Breast epithelium (tissue), 4 donors: ENCODE measurements around the gene LRRK1. TPM values are rescaled to one million over a fixed set of nuclear protein-coding genes. Genes with fewer than 3 reads are reported as not detected.

Source experiments
- DNase-seq, 2 donors: peaks; one replicate each; pipeline ENCODE4 v3.0.0-alpha.2; 2019; ENCODE audit warnings: low spot score in 2 of 2
- H3K27ac ChIP-seq, 2 donors: fragments of 200-600 bp; sonication (generic) in 1 of 2; one replicate each; pipeline ENCODE4 v1.5.1; 2016 to 2019; ENCODE audit warnings: mild to moderate bottlenecking in 1 of 2
- H3K27me3 ChIP-seq, 2 donors: fragments of 200-600 bp; sonication (generic) in 1 of 2; one replicate each; pipeline versions ENCODE4 v1.5.1 to v1.6.0; 2017 to 2019; ENCODE audit warnings: control low read depth in 1 of 2, mild to moderate bottlenecking in 1 of 2
- H3K36me3 ChIP-seq: fragments of 200-600 bp; one replicate; pipeline ENCODE4 v1.5.1; 2019
- H3K4me1 ChIP-seq, 2 donors: fragments of 200-600 bp; sonication (generic); one replicate each; pipeline ENCODE4 v1.5.1; 2016 to 2019; ENCODE audit warnings: control low read depth in 1 of 2
- H3K4me3 ChIP-seq, 3 donors: fragments of 200-600 bp; sonication (generic); 1 replicate in 2 of 3; 2 replicates in 1 of 3; pipeline ENCODE4 v1.5.1; 2016 to 2019; ENCODE audit warnings: mild to moderate bottlenecking in 3 of 3, moderate library complexity in 2 of 3
- H3K9me3 ChIP-seq, 2 donors: fragments of 200-600 bp; sonication (generic) in 1 of 2; one replicate each; pipeline ENCODE4 v1.5.1; 2016 to 2019; ENCODE audit warnings: control low read depth in 1 of 2
- POLR2A ChIP-seq: fragments of 450-650 bp; IDR thresholded peaks from one replicate; pipeline ENCODE4 v1.6.1; 2016; ENCODE audit warnings: antibody characterized with exemption, mild to moderate bottlenecking, moderate library complexity
- POLR2AphosphoS5 ChIP-seq, 3 donors: sonication (generic); formaldehyde crosslinking; IDR thresholded peaks; one replicate each; pipeline ENCODE4 v1.6.1; 2017; ENCODE audit warnings: antibody characterized with exemption in 3 of 3
- intact Hi-C: fragments of 100-400 bp; cut with DNase I; formaldehyde crosslinking; loops from one replicate; pipeline ENCODE4 v1.15.1; 2023; ENCODE audit warnings: low total_unique reads
- total RNA-seq, 3 donors: library from RNA; depleted of rRNA; stranded (reverse); fragments of >200 nt; gene quantifications; one replicate each; pipeline ENCODE4 v1.1.0, GENCODE V29; 2016
- TF ChIP-seq, protein P1 (sequence below), 3 donors: fragments of 450-650 bp; IDR thresholded peaks; one replicate each; pipeline ENCODE4 v1.5.1; 2016 to 2017; ENCODE audit warnings: antibody characterized with exemption in 3 of 3, mild to moderate bottlenecking in 3 of 3, moderate library complexity in 3 of 3

The LRRK1 gene
- total RNA-seq, 3 donors from 2014 or later: 10.1 to 18.7 (median 14.4) TPM

DNA sequence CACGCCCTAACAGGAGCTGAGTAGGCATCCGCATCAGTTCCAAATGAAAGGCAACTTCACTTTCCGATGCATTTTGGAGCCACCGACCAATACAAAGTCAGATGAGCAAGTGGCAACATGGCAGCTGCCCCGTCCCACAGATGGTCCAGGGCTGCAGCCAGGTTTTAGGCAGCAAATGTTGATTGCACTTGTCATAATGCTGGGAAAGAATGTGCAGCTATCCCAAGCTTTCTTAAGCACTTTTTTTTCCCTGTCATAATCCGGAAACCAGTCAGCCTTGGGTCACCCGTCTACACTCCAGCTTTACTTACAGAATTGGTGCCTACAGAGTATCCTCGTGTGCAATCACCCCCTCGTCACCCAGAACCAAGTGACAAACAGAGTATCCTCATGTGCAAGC, 185.0 kb downstream of the LRRK1 start:
- H3K4me3 ChIP-seq: no peak overlapping the region
- DNase-seq: no peak
- H3K4me1 ChIP-seq: no peaks in the 10 kb centered on the region
- no peaks in the 10 kb centered on the region for H3K27me3 ChIP-seq
- no peaks in the 10 kb centered on the region for H3K36me3 ChIP-seq
- intact Hi-C loops: no loop called here
- TF ChIP-seq POLR2AphosphoS5 (IDR thresholded peaks at IDR 0.05) (no peak), POLR2A (no peak)
- TF ChIP-seq, protein P1, sequence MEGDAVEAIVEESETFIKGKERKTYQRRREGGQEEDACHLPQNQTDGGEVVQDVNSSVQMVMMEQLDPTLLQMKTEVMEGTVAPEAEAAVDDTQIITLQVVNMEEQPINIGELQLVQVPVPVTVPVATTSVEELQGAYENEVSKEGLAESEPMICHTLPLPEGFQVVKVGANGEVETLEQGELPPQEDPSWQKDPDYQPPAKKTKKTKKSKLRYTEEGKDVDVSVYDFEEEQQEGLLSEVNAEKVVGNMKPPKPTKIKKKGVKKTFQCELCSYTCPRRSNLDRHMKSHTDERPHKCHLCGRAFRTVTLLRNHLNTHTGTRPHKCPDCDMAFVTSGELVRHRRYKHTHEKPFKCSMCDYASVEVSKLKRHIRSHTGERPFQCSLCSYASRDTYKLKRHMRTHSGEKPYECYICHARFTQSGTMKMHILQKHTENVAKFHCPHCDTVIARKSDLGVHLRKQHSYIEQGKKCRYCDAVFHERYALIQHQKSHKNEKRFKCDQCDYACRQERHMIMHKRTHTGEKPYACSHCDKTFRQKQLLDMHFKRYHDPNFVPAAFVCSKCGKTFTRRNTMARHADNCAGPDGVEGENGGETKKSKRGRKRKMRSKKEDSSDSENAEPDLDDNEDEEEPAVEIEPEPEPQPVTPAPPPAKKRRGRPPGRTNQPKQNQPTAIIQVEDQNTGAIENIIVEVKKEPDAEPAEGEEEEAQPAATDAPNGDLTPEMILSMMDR (IDR thresholded peaks at IDR 0.05): no peak
- no peaks in the 10 kb centered on the region for H3K9me3 ChIP-seq
- no peak overlapping the region for H3K27ac ChIP-seq

DNA sequence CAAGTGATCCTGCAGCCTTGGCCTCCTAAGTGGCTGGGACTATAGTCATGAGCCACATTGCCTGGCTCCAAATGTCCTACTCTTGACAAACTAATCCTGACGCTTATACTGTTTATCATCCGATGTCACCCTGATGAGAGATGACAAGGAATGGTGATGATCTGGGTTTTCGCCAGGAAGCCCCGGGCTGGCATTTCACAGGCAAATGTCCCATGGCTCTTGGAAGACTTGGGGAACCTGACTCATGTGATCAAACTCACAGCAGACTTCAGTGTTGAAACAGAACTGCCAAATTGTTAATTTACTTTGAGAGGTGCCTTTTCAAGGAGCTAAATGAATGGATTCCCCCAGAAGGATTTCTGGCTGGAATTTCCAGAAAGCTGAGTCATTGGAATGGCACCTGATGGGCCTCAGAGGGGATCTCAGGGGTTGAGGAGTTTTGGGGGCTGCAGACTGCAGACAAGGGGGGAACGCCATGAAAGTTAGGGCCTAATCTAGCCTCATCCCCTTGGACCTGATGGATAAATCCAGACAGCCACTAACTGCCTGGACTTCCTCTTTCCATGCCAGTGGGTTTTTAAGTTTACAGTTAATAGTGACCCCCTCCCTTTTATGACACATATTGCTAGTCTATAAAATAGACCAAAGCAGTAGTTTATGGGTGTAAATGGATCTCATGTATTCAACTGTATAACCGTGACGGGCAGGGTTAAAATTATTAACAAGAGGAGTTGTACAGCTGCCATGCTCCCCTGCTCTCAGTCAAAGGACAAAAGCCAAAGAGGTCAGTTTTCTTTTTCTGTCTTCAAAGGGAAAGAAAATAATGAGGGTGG, 186.1 kb downstream of the LRRK1 start:
- Histone ChIP-seq H3K9me3 (no peaks in the 10 kb centered on the region), H3K4me3 (no peak overlapping the region), H3K36me3 (no peaks in the 10 kb centered on the region), H3K27ac (no peak overlapping the region), H3K4me1 (no peaks in the 10 kb centered on the region), H3K27me3 (no peaks in the 10 kb centered on the region)
- DNase-seq: no peak
- intact Hi-C loops: no loop called here
- TF ChIP-seq POLR2AphosphoS5 (IDR thresholded peaks at IDR 0.05): no peak
- no peak for TF ChIP-seq POLR2A
- TF ChIP-seq, protein P1 (IDR thresholded peaks at IDR 0.05): no peak

DNA sequence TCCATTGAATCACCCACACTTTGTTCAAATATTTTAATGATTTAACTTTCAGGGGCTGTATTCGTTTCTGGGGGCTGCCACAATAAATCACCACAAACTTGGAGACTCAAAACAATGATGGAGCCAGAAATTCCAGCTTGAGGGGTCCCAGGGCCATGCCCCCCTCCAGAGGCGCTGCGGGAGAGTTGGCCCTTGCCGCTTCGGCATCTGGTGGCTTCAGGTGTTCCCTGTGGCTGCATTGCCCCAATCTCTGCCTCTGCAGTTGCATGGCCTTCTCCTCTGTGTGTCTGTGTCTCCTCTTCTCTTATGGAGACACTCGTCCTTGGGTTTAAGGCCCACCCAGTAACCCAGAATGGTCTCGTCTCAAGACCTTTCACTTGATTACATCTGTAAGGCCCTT, 187.9 kb downstream of the LRRK1 start:
- no peaks in the 10 kb centered on the region for H3K27me3 ChIP-seq
- H3K36me3 ChIP-seq: no peaks in the 10 kb centered on the region
- H3K4me3 ChIP-seq: no peak overlapping the region
- H3K27ac ChIP-seq: no peak overlapping the region
- DNase-seq: no peak
- TF ChIP-seq POLR2A (no peak), POLR2AphosphoS5 (IDR thresholded peaks at IDR 0.05) (no peak)
- TF ChIP-seq, protein P1 (IDR thresholded peaks at IDR 0.05): no peak
- intact Hi-C loops: no loop called here
- no peaks in the 10 kb centered on the region for H3K9me3 ChIP-seq
- H3K4me1 ChIP-seq: no peaks in the 10 kb centered on the region

DNA sequence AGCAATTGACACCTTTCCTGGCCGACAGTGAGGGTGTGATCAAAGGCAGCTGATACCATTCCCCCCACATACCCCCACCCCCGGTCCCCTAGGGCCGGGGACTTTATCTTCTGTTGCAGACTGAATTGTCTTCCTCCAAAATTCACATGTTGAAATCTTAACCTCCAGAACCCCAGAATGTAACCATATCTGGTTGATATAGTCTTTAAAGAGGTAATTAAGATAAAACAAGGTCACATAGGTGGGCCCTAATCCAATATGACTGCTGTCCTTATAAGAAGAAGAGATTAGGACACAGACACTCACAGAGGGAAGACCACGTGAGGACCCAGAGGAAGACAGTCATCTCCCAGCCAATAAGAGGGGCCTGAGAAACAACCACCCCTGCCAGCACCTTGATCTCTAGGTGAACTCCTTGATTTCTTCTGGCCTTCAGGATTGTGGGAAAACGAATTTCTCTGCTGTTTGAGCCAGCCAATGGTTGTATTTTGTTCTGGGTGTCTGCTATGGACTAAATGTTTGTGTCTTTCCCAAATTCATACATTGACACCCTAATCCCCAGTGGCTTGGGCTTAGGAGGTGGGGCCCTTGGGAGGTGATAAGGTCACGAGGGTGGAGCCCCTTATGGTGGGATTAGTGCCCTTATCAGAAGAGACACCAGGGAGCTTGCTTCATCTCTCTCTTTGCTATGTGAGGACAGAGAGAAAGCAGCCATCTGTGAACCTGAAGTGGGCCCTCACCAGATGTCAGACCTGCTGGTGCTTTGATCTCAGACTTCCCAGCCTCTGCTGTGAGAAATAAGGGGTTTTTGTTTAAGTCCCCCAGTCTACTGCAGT, 188.7 kb downstream of the LRRK1 start:
- intact Hi-C loops: no loop called here
- Histone ChIP-seq H3K27ac (no peak overlapping the region), H3K36me3 (no peaks in the 10 kb centered on the region), H3K9me3 (no peaks in the 10 kb centered on the region), H3K27me3 (no peaks in the 10 kb centered on the region), H3K4me3 (no peak overlapping the region), H3K4me1 (no peaks in the 10 kb centered on the region)
- no peak for DNase-seq
- no peak for TF ChIP-seq POLR2AphosphoS5 (IDR thresholded peaks at IDR 0.05)
- TF ChIP-seq, protein P1 (IDR thresholded peaks at IDR 0.05): no peak
- TF ChIP-seq POLR2A: no peak

DNA sequence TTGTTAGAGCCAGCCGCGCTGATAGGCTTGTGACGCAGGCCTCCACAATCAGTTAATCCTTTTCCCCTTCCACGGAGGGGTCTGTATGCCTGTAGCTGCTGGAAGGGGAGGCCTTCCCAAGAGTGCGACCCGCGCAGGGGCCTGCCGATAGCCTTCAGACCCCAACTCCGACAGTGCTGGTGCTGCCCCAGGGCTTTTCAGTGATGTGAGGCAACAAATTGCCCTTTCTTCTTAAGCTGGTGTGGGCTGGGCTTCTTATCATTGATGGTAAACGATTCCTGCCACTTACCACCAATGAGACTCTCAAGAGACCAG, 189.3 kb downstream of the LRRK1 start:
- Histone ChIP-seq H3K27me3 (no peaks in the 10 kb centered on the region), H3K4me3 (no peak overlapping the region), H3K36me3 (no peaks in the 10 kb centered on the region), H3K4me1 (no peaks in the 10 kb centered on the region), H3K9me3 (no peaks in the 10 kb centered on the region), H3K27ac (no peak overlapping the region)
- no peak for DNase-seq
- TF ChIP-seq POLR2A: no peak
- TF ChIP-seq, protein P1 (IDR thresholded peaks at IDR 0.05): no peak
- TF ChIP-seq POLR2AphosphoS5 (IDR thresholded peaks at IDR 0.05): no peak
- intact Hi-C loops: no loop called here
